Fibroblast of the conjunctiva (primary cell): ENCODE measurements around the gene PXN.
"Not testable (repeated sequence)": the region's sequence is repeated elsewhere in the genome, so short reads cannot be mapped to it uniquely, and the experiment has no call there.

Experiments used
- DNase-seq: peaks from one replicate; pipeline ENCODE4 v3.0.0-alpha.2; 2010; ENCODE audit warnings: low read depth

Gene PXN

DNA sequence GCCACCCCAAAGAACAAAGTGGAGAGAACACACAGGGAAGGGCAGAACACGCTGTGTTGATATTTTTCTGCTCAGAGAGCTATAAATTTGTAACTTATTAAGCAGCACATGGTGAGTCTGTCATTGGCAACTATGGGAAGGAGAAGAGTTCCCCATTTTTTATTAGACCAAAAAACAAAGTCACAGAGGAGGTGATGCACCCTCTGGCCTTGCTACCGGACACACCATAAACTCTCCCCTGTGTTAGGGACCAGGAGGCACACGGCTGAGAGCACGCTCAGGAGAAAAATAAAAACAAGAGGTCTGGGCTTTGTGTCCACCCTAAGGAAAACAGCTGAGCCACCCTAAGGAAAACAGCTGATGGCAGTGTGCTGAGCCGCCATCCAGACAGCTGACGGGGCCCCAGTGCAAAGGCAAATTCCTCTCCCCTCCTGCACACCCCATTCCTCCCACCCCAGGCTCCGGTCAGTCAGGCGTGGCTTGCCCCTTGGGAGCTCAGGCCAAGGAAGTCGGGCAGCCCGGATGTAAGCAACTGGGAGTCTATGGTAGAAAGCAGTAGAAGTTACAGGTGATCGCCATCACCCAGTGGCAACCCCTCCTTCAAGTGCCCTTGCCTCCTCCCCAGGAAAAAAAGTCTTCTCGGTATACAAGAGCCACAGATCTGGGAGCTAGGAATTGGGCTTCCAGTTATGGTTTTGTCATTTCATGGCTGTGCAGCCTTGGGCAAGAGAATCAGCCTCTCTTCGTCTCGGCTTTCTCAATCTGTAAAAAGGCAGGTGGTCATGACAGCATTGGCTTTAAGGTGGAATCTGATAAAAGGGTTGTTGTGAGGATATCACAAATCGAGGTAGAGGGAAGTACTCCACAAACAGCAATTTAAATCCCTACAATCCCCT lies 2.4 kb downstream of the PXN start:
- DNase-seq: no peak

DNA sequence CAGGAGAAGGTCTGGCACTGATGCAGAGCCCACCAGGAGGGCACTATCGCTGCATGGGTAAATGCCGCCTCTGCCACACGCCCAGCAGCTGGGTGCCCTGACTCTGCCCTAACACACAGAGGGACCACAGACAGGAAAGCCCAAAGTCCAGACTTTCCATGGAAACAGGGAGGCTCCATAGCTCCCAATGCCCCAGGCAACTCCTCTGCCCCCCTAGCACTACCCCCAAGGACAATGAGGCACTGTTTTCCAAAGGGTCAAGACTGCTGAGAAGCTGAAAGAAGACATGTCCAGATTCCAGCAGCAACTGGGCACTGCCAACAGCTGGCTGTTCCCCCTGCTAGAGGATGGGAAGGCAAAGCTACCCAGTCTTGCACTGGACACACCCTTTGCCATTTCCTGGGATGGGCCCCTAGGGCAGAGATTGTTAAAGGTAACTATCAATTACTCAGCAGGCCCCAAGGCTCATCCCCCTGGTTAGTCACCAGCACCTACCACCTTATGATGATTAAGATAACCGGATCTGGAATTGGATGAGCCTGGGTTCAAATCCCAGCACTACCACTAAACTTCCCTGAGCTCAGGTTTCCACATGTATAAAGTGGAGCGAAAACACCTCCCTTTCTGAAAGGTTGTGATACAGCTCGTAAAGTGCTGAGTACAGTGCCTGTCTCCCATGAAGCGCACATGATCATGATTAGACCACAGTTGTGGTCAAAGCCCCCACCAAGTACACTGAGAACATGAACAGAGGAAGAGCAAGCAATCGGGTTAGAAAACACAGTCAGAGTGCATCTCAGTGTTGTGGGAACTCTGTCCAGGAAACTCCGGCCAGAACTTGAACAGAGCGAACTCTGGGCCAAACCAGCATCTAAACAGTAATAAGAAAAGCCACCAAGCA lies 3.3 kb downstream of the PXN start:
- no peak for DNase-seq

DNA sequence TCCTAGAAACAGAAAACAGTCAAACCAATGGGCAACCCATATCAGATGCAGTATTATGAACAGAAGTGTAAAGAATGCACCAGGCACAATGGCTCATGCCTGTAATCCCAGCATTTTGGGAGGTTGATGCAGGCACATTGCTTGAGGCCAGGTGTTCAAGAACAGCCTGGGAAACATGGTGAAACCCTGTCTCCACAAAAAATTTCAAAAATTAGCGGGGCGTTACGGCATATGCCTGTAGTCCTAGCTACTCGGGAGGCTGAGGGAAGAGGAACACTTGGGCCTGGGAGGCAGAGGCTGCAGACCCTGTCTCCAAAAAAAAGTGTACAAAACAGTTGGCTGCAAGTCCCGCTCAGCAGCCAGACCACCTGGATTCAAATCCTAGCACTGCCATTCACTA lies 4.9 kb downstream of the PXN start:
- DNase-seq: no peak

GRCh38 chr12:120259418-120260202 lies 5.9 kb downstream of the PXN start:
- no peak for DNase-seq

- no peak for DNase-seq
Observed at GRCh38 chr12:120258323-120258896, 7.1 kb downstream of the PXN start.

- DNase-seq: peak; percentile 97
Observed at GRCh38 chr12:120257041-120257821, 8.3 kb downstream of the PXN start.

GRCh38 chr12:120254809-120255208 lies 10.7 kb downstream of the PXN start:
- DNase-seq: no peak

- not testable (repeated sequence) for DNase-seq
Observed at GRCh38 chr12:120253313-120253712, 12.2 kb downstream of the PXN start.

GRCh38 chr12:120252071-120252906 lies 13.2 kb downstream of the PXN start:
- DNase-seq: no peak

DNA sequence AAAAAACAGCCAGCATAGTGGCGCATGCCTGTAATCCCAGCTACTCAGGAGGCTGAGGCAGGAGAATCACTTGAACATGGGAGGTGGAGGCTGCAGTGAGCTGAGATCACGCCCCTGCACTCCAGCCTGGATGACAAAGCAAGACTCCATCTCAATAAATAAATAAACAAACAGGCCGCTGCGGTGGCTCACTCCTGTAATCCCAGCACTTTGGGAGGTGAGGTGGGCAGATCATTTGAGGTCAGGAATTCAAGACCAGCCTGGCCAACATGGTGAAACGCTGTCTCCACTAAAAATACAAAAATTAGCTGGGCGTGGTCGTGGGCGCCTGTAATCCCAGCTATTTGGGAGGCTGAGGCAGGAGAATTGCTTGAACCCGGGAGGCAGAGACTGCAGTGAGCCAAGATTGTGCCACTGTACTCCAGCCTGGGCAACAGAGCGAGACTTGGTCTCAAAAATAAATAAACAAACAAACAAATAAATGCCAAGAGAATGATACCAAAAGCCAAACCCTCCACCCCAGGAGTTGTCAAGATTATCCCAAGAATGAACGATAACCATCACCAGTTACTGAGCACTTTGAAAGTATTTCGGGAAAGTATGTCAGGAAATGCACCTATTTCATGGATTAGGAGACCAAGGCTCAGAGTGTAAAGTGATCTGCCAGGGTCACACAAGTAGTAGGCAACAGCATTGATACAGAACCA lies 14.0 kb downstream of the PXN start:
- DNase-seq: not testable (repeated sequence)

DNA sequence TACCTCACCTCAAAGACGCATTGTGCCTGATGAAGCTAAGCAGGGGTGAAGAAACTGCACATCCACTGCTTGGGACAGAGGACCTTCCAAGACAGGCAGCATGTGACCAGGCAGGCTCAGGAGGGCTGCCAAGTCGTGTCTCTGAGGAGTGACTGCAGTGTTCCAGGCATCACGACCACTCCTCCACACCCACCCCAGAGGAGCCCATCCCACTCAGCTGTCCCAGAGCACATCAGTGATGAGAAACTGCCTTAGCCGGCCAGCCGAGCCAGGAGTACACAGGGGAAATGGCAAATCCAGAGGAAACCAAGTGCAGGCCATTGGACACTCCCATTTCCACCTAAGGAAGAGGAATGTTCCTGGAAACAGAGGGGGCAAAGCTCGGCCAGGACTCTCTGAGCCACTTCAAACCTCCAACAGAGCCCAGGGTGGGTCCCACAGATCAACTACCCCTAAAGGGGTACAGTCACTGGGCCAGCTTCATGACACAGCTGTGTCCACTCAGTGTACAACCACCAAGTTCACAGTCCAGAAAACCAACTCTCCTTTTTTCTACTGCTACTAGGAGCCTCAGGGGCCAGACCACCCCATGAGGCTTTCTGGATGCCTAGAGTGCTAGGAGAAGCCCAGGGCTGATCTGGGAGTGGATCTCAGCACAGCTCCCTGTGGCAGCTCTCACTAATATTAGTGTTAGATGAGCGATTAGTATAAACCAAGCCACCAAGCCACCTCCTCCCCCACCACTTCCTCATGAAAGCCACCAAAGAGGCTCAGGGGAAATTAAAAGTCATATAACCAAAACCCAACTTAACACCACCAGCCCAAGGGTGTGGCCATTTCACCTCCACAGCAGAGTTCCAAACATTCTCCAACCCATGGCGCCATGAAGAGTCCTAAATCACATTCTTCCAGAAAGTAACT lies 15.4 kb downstream of the PXN start:
- no peak for DNase-seq

- no peak for DNase-seq
Observed at GRCh38 chr12:120249266-120249874, 16.2 kb downstream of the PXN start.

DNA sequence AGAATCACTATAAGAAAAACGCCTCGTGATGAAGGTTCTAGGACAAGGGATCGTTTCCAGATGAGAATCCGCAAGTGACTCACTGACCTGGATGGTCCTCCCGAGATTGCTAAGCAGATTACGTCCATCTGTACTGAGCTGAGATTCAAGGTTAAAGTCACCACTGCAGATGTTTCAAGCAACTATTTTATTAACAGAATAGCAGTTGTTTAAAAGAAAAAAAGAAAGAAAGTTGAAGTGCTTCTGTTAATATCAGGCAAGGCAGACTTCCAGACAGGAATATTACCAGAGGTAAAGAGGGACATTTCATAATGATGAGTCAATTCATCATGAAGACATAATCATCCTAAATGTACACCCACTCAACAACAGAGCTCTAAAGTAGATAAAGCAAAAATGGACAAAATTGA lies 17.9 kb downstream of the PXN start:
- no peak for DNase-seq

- DNase-seq: no peak
Observed at GRCh38 chr12:120247183-120247582, 18.3 kb downstream of the PXN start.

GRCh38 chr12:120246705-120247104 lies 18.8 kb downstream of the PXN start:
- DNase-seq: not testable (repeated sequence)

DNA sequence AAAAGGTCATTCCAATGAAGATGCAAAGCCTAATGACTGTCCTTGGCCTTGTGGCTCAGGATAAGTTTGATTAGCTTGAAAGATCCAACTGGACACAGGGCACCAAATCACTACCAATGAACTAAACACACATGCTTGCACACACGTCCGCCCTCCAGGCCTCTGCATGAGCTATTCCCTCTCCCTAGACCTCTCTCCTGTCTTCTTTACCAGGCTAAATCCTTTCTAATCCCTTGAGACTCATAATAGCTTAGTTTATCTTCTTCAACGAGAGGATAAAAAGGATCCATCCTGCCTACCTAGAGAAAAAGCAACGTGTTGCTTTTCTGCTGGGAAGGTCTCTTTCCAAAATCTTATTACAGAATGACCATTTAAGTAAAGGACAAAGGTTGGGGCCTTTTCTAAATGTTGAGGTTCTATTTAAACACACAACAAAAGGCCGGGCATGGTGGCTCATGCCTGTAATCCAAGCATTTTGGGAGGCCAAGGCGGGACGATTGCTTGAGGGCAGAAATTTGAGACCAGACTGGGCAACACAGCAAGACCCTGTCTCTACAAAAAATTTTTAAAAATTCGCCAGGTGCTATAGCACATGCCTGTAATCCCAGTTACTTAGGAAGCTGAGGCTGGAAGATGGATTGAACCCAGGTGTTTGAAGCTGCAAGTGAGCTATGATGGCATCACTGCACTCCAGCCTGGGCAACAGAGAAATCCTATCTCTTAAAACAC lies 22.4 kb downstream of the PXN start:
- no peak for DNase-seq

DNA sequence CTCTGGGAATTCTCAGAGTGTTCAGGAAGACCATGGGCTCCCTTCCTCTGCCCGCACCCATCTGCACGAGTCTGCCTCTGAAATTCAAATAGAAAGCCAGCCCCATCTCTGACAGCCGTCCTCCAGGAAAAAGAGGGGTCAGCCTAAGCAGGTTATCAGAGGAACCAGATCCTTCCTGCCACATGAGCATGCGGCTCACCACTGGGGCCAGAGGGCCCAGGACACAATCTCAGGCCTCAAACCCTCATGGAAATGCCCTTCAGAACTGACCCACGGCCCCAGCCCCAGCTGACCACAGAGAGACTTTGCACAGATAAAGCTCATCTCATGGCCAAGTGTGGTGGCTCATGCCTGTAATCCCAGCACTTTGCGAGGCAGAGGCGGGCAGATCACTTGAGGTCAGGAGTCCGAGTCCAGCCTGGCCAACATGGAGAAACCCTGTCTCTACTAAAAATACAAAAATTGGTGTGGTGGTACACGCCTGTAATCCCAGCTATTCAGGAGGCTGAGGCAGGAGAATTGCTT lies 23.2 kb downstream of the PXN start:
- no peak for DNase-seq
